GM21381 (cell line): Measurements from ENCODE around the gene CMTM4.
"Not testable (repeated sequence)": the region's sequence is repeated elsewhere in the genome, so short reads cannot be mapped to it uniquely, and the experiment has no call there.

Experiments used
- ATAC-seq: cut with Tn5 transposase; IDR thresholded peaks from one replicate; pipeline ENCODE4 v1.9.1; 2021; ENCODE audit warnings: mild to moderate bottlenecking, moderate library complexity; ENCODE audit not compliant: unreplicated experiment

Gene CMTM4

DNA sequence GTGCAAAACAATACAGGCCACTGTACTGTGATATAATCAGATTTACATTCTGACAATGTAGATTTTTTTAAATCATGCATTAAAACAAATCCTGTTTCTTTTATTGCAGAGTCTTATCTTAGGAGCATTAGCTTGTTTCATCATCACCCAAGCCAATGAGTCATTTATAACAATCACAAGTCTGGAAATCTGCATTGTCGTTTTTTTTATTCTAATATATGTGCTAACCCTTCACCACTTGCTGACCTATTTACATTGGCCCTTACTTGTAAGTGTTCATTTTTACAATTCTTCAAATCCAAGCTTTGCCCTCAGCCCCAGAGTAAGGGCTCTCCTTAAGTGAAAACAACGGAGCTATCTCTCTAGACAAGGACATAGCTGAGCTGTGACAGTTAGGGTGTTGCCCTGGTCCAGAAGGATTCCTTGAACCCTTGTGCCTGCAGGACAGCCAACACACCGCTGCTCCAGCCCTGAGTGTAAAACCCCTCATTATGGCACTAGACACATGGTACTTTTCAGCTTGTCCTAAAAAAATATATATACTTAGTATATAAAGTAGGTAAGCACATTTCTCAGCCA lies 126.6 kb downstream of the CMTM4 start:
- no peak for ATAC-seq

DNA sequence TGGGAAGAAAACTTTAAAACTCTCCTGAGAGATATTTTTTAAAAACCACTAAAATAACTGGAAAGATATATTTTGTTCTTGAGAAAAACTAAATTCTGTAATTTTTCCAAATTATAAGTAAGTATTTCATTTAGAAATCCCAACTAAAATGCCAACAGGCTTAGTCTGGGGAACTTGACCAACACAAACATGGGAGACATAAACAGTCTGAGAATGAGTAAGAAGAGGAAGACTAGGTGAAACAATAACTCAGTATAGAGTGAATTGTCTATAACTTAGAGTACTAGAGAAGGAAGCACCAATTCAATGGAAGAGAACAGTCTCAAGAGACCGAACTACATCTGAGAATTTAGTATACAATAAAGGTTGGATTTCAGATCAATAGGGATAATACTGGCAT lies 127.4 kb downstream of the CMTM4 start:
- no peak for ATAC-seq

DNA sequence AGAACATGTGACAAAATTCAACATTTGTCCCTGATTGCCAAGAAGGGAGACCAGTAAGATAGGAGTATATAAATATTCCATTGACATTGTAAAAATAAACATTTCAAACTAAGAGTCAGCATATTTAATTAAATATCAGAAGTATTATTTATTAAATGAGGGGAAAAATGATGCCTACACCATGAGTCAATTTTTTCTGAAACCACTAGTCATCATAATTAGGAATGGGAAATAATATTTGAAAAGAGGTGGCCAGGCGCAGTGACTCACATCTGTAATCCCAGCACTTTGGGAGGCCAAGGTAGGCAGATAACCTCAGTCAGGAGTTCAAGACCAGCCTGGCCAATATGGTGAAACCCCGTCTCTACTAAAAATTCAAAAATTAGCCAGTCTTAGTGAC lies 128.2 kb downstream of the CMTM4 start:
- ATAC-seq, result no peak

DNA sequence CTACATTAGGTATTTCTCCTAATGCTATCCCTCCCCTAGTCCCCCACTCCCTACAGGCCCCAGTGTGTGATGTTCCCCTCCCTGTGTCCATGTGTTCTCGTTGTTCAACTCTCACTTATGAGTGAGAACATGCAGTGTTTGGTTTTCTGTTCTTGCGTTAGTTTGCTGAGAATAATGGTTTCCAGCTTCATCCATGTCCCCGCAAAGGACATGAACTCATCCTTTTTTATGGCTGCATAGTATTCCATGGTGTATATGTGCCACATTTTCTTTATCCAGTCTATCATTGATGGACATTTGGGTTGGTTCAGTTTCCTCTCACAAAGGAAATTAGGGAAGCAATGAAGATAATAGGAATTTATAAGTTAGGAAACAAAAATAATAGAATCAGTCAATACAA lies 129.3 kb downstream of the CMTM4 start:
- ATAC-seq, result not testable (repeated sequence)

DNA sequence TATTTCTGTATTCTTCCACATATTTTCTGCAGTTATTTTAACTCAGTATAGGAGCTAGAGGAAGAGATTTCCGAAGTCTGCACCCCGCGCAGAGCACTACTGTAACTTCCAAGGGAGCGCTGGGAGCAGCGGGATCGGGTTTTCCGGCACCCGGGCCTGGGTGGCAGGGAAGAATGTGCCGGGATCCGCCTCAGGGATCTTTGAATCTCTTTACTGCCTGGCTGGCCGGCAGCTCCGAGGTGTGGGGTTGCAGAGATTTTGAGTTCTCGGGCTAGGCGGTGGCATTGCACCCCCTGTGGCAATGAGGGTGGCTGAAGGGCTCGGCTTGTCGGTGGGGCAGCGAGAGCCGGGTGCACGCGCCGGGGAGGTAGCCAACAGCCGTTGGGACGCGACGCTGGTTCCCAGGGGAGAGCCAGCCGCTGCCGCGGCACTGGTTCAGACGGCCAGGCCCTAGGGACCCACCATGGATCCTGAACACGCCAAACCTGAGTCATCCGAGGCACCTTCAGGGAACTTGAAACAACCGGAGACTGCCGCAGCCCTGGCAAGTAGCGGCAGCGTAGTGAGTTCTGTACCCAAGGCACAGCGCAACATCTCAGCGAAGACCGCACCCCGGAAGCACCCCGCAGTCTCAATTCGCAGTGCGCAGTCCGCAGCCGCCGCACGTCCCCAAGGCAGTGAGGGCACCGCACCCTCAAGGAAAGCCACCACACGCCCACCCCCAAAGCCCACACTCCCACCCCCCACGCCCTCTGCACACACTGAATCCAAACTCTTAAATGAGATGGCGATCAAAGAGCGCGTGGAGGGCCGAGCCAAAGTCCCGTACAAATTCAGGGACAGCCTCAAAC lies 130.3 kb downstream of the CMTM4 start, which contains the start of gene CMTM1:
CMTM1 (plus strand) TSS at position 389 of the 851 bp plus-strand sequence; CDS start at position 464, 75 bp downstream.
- ATAC-seq, result no peak
